HEK293T (cell line): ENCODE results near the gene IL1RAPL1.

Source experiments
- FOXA1 ChIP-seq: fragments of 450-650 bp; IDR thresholded peaks from 2 replicates; pipeline ENCODE4 v1.6.1; 2016; ENCODE audit warnings: mild to moderate bottlenecking
- FOXM1 ChIP-seq: fragments of 450-650 bp; IDR thresholded peaks from 2 replicates; pipeline ENCODE4 v1.6.1; 2017; ENCODE audit warnings: mild to moderate bottlenecking, borderline replicate concordance
- TF ChIP-seq, protein P1 (sequence below): fragments of 450-650 bp; IDR thresholded peaks from 2 replicates; pipeline ENCODE4 v1.6.1; 2016

DNA sequence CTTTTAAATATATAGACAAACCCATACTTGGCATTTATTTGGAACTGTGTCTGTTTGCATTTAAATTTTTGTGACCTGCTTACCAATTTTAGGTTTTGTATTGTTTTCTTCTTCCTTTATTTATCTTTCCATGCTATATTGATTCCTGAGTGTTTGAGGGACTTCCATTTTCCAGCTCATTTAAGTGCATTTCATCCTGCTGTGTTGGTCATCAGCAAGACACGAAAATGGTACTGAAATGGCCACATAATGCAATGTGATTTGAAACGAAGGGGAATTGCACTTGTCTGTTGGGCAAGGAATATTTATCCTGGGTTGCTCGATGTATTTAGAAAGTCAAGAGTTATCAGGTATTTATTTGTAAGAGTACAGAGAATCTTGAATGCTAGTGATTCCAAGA, 1103.8 kb downstream of the IL1RAPL1 start:
- TF ChIP-seq, protein P1, sequence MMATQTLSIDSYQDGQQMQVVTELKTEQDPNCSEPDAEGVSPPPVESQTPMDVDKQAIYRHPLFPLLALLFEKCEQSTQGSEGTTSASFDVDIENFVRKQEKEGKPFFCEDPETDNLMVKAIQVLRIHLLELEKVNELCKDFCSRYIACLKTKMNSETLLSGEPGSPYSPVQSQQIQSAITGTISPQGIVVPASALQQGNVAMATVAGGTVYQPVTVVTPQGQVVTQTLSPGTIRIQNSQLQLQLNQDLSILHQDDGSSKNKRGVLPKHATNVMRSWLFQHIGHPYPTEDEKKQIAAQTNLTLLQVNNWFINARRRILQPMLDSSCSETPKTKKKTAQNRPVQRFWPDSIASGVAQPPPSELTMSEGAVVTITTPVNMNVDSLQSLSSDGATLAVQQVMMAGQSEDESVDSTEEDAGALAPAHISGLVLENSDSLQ: no peak
- TF ChIP-seq FOXA1: no peak
- TF ChIP-seq FOXM1: no peak
